Heart right ventricle (tissue), 16 donors: ENCODE measurements around the gene RUFY3. TPM values are rescaled to one million over a fixed set of nuclear protein-coding genes. Genes with fewer than 3 reads are reported as not detected.

Experiments used
- ATAC-seq, 8 donors: fragments of 200-7000 bp; cut with Tn5 transposase; one replicate each; pipeline ENCODE4 v1.9.1; 2020; ENCODE audit warnings: mild to moderate bottlenecking in 8 of 8, moderate library complexity in 8 of 8, moderate number of reproducible peaks in 1 of 8
- DNase-seq, 2 donors: peaks; one replicate each; pipeline ENCODE4 v3.0.0-alpha.2; 2020
- H3K27ac ChIP-seq, 10 donors: fragments of 200-600 bp; sonication (generic) in 2 of 10; one replicate each; pipeline versions ENCODE4 v1.5.0 to v1.8.0; 2020 to 2022; ENCODE audit warnings: mild to moderate bottlenecking in 3 of 10
- H3K27me3 ChIP-seq, 7 donors: fragments of 200-600 bp; one replicate each; pipeline ENCODE4 v1.8.0; 2021 to 2022; ENCODE audit warnings: mild to moderate bottlenecking in 2 of 7
- H3K36me3 ChIP-seq, 9 donors: fragments of 200-600 bp; sonication (generic) in 1 of 9; one replicate each; pipeline versions ENCODE4 v1.5.0 to v1.8.0; 2020 to 2022; ENCODE audit warnings: mild to moderate bottlenecking in 2 of 9
- H3K4me1 ChIP-seq, 9 donors: fragments of 200-600 bp; sonication (generic) in 1 of 9; one replicate each; pipeline versions ENCODE4 v1.5.0 to v1.8.0; 2020 to 2022; ENCODE audit warnings: mild to moderate bottlenecking in 4 of 9
- H3K4me3 ChIP-seq, 10 donors: fragments of 200-600 bp; sonication (generic) in 2 of 10; one replicate each; pipeline versions ENCODE4 v1.5.0 to v1.8.0; 2020 to 2022; ENCODE audit warnings: mild to moderate bottlenecking in 7 of 10, moderate library complexity in 2 of 10
- H3K9me3 ChIP-seq, 11 donors: fragments of 200-600 bp in 10 of 11; sonication (generic) in 2 of 11; one replicate each; pipeline versions ENCODE4 v1.5.0 to v1.8.0; 2013 to 2022; ENCODE audit warnings: mild to moderate bottlenecking in 2 of 11, control low read depth in 1 of 11, moderate library complexity in 1 of 11
- WGBS, 2 donors: extraction: QIAGEN DNeasy Blood & Tissue Kit; methylation state at CpG; one replicate each; pipeline ENCODE4 v1.1.7; 2013; ENCODE audit warnings: inconsistent platforms in 1 of 2; 5-methylcytosine and 5-hydroxymethylcytosine counted together
- intact Hi-C, 10 donors: fragments of 100-400 bp; cut with DNase I; formaldehyde crosslinking; loops; one replicate each; pipeline versions ENCODE4 v1.11.1 to v1.14.2; 2022
- polyA plus RNA-seq, 2 donors: library from polyadenylated mRNA; stranded (reverse); fragments of 200-250 nt; gene quantifications; one replicate each; pipeline ENCODE4 v1.2.3, GENCODE V29; 2013
- total RNA-seq, 10 donors: library from RNA; stranded (reverse); fragmentation: NEBNext Ultra II Directional in 3 of 10; extraction: Animal tissue kit (Norgen Biotek cat#: 25700) in 3 of 10; gene quantifications; one replicate each; pipeline versions ENCODE4 v1.2.1 to v1.2.4, GENCODE V29; 2021 to 2023
- TF ChIP-seq, protein P1 (sequence below), 9 donors: fragments of 200-600 bp; sonication (generic) in 2 of 9; IDR thresholded peaks; one replicate each; pipeline versions ENCODE4 v1.5.0 to v1.8.0; 2021 to 2022; ENCODE audit warnings: antibody characterized with exemption in 9 of 9, mild to moderate bottlenecking in 5 of 9, moderate library complexity in 1 of 9
- donor health status: Arrhythmogenic right ventricular cardiomyopathy.
- donor health status: ischemic (EF 13 %, LVEDD 7.1; RV severe dilation, severe dysfunction).
- donor health status: healthy with polysubstance abuse.
- donor health status: DM: no; HTN: yes; CAD: no.
- donor health status: DM: no; HTN: no; CAD: no.
- donor health status: ischemic (EF 25% LVEDD 6.9; RV normal size, moderate dysfunction).
- donor health status: ischemic (EF 25% LVEDD 5.7; RV mildly dilated, moderate dysfunction).
- donor health status: healthy.
- donor health status: DM: yes; HTN: yes; CAD: no.
- donor health status: Ischemic cardiomyopathy.
- donor health status: ischemic (EF 35%, LVEDD 5.7; RV mildly dilated, moderate dysfunction).
- donor health status: nonischemic (EF 11% LVEDD 7.7; RV severe dilation, severe dysfunction).
- donor health status: DM: yes; HTN: yes; CAD: no.
- donor health status: PGD.
- donor health status: ischemic (EF 29% LVEDD 5.4; RV normal size, mild dysfunction).
- donor health status: nonischemic (EF 23%, LVEDD 6.1; RV moderate dilation, normal function).

Gene RUFY3
- total and polyA plus RNA-seq, 12 donors: 13.2 to 28.7 (median 21.7) TPM

DNA sequence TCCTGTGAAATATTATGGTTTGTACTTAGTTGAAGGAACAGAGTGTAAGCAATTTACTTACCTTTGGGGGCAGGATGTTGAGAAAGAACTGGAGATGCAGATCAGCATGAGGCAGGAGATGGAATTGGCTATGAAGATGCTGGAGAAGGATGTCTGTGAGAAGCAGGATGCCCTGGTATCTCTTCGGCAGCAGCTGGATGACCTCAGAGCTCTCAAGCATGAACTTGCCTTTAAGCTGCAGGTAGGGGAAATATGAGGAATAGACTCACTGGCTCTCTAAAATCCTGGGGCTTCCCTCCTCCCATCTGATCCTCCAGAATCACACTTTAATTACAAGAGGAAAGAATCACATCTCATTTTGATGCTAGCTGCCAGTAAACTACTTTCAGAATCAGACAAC lies 67.0 kb downstream of the RUFY3 start:
- ATAC-seq: no peak
- Histone ChIP-seq H3K4me3 (no peak overlapping the region), H3K27me3 (no peaks in the 10 kb centered on the region), H3K9me3 (no peaks in the 10 kb centered on the region), H3K27ac (no peak overlapping the region), H3K4me1 (no peaks in the 10 kb centered on the region), H3K36me3 (peaks cover 0 to 100% (median 51%) of the 10 kb centered on the region in 9 donors)
- TF ChIP-seq, protein P1, sequence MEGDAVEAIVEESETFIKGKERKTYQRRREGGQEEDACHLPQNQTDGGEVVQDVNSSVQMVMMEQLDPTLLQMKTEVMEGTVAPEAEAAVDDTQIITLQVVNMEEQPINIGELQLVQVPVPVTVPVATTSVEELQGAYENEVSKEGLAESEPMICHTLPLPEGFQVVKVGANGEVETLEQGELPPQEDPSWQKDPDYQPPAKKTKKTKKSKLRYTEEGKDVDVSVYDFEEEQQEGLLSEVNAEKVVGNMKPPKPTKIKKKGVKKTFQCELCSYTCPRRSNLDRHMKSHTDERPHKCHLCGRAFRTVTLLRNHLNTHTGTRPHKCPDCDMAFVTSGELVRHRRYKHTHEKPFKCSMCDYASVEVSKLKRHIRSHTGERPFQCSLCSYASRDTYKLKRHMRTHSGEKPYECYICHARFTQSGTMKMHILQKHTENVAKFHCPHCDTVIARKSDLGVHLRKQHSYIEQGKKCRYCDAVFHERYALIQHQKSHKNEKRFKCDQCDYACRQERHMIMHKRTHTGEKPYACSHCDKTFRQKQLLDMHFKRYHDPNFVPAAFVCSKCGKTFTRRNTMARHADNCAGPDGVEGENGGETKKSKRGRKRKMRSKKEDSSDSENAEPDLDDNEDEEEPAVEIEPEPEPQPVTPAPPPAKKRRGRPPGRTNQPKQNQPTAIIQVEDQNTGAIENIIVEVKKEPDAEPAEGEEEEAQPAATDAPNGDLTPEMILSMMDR (IDR thresholded peaks at IDR 0.05): no peak
- no peak for DNase-seq
- 90 to 97% methylated on average over 1 of the region's 1 CpG for WGBS, 2 donors
- intact Hi-C loops: loop anchor here in 1 of 10 donors (10.0 kb wide), 1 partner anchor 46 kb away; the partner anchor contains the start of gene GRSF1

- peaks cover 0 to 100% (median 67%) of the 10 kb centered on the region in 9 donors for H3K36me3 ChIP-seq
- no peak overlapping the region for H3K4me3 ChIP-seq
- no peaks in the 10 kb centered on the region for H3K27me3 ChIP-seq
- H3K27ac ChIP-seq: no peak overlapping the region
- peaks cover 0 to 4% (median 0%) of the 10 kb centered on the region in 11 donors for H3K9me3 ChIP-seq
- no peaks in the 10 kb centered on the region for H3K4me1 ChIP-seq
- intact Hi-C loops: no loop called here
- TF ChIP-seq, protein P1 (IDR thresholded peaks at IDR 0.05): no peak
- ATAC-seq (no peak), DNase-seq (no peak)
- WGBS, 2 donors: 94 to 96% methylated on average over 6 of the region's 6 CpGs
Observed at GRCh38 chr4:70793626-70794025, 71.9 kb downstream of the RUFY3 start.

DNA sequence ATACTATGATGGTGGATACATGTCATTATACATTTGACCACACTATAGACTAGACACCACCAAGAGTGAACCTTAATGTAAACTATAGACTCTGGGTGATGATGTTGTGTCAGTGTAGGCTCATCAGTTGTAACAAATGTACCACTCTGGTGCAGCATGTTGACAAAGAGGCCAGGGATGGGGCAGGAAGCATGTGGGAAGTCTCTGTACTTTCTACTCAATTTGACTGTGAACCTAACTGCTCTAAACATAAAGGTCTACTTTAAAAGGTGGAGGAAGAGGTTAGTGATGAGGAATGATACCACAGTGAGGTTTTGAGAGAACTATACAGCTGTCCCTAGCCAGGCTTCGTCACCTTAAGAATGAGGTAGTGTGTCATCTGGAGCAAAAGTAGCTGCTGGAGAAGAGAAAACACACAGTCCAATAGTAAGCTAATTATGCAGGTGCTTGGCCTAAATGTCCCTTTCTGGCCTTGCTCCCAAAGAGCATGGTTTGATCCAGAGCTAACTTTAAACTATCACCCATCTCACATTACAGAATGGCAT lies 79.6 kb downstream of the RUFY3 start:
- intact Hi-C loops: no loop called here
- H3K4me1 ChIP-seq: no peaks in the 10 kb centered on the region
- DNase-seq: no peak
- H3K4me3 ChIP-seq: no peak overlapping the region
- TF ChIP-seq, protein P1 (IDR thresholded peaks at IDR 0.05): no peak
- no peaks in the 10 kb centered on the region for H3K27me3 ChIP-seq
- H3K27ac ChIP-seq: no peak overlapping the region
- ATAC-seq: no peak
- no peaks in the 10 kb centered on the region for H3K9me3 ChIP-seq
- 90 to 97% methylated on average over 1 of the region's 1 CpG for WGBS, 2 donors
- peaks cover 0 to 99% (median 16%) of the 10 kb centered on the region in 9 donors for H3K36me3 ChIP-seq

- Histone ChIP-seq H3K9me3 (no peaks in the 10 kb centered on the region), H3K4me3 (no peak overlapping the region), H3K27me3 (no peaks in the 10 kb centered on the region), H3K27ac (no peak overlapping the region), H3K36me3 (peaks cover 0 to 98% (median 5%) of the 10 kb centered on the region in 9 donors), H3K4me1 (no peaks in the 10 kb centered on the region)
- 89 to 91% methylated on average over 5 of the region's 5 CpGs for whole genome bisulfite sequencing, 2 donors
- intact Hi-C loops: no loop called here
- DNase-seq (no peak), ATAC-seq (no peak)
- TF ChIP-seq, protein P1 (IDR thresholded peaks at IDR 0.05): no peak
Observed at GRCh38 chr4:70802928-70803580, 81.3 kb downstream of the RUFY3 start.
